NT2/D1 (cell line): ENCODE results near the gene CHST8.

Experiments
- SUZ12 ChIP-seq: IDR thresholded peaks from 2 replicates; pipeline ENCODE4 v1.6.1; 2011; ENCODE audit not compliant: insufficient read length, insufficient read depth; ENCODE audit errors: extremely low read depth
- YY1 ChIP-seq: IDR thresholded peaks from 2 replicates; pipeline ENCODE4 v1.6.1; 2011; ENCODE audit not compliant: insufficient read length, insufficient read depth
- ZNF274 ChIP-seq: IDR thresholded peaks from 2 replicates; pipeline ENCODE4 v1.6.1; 2011; ENCODE audit warnings: mild to moderate bottlenecking, low read depth, low read length

DNA sequence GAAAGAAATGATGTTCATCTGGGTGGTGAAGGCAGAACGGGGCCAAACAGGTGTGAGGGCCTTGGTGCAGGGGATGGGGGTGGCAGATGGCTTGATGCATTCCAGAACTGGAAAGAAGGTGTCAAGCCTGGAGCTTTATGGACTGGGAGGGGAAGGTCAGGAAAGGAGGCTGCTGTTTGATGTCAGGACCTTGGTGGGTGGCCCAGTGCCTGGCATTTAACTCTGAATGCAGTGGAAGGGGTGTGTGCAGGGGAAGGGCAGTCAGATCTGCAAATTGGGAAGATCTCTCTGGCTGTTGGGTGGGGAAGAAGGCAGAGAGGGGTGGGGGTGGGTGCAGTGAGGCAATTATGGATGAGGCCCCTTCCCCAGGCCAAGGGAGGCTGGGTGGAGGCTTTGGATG, 186.6 kb downstream of the CHST8 start:
- TF ChIP-seq SUZ12, result no peak
- TF ChIP-seq YY1, result no peak
- TF ChIP-seq ZNF274, result no peak
